ENCODE data around the gene PA2G4.

DNA sequence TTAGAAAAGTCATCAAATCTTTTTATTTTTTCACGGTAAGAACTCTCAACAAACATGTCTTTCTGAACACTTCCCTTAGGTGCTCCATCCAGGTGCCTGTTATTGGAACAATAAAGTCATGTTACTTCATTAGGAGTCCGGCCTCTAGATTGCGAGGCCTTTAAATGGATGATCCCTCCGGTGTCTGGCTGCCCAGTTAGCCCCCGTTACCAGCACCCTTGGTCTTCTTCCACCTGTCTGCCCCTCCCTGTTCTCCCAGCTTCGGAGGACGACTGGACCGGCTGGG is 593 bp upstream of the PA2G4 start:
- TF ChIP-seq EP300 (IDR thresholded peaks at IDR 0.05): no peak
- TF ChIP-seq, protein P1, sequence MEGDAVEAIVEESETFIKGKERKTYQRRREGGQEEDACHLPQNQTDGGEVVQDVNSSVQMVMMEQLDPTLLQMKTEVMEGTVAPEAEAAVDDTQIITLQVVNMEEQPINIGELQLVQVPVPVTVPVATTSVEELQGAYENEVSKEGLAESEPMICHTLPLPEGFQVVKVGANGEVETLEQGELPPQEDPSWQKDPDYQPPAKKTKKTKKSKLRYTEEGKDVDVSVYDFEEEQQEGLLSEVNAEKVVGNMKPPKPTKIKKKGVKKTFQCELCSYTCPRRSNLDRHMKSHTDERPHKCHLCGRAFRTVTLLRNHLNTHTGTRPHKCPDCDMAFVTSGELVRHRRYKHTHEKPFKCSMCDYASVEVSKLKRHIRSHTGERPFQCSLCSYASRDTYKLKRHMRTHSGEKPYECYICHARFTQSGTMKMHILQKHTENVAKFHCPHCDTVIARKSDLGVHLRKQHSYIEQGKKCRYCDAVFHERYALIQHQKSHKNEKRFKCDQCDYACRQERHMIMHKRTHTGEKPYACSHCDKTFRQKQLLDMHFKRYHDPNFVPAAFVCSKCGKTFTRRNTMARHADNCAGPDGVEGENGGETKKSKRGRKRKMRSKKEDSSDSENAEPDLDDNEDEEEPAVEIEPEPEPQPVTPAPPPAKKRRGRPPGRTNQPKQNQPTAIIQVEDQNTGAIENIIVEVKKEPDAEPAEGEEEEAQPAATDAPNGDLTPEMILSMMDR (IDR thresholded peaks at IDR 0.05): no peak

Measured in tibial nerve (tissue), 4 donors.